T-cell (primary cell): ENCODE data around the gene MTMR3. TPM values are rescaled to one million over a fixed set of nuclear protein-coding genes. Genes with fewer than 3 reads are reported as not detected.

Experiments used
- ATAC-seq, 4 experiments: fragments of 200-7000 bp in 3 of 4; fragments of 150-1000 bp in 1 of 4; cut with Tn5 transposase; replicated peaks in 1 of 4; 1 replicate in 3 of 4; 2 replicates in 1 of 4; pipeline ENCODE4 v1.10.0; 2021; ENCODE audit warnings: moderate library complexity in 3 of 4, mild to moderate bottlenecking in 2 of 4, moderate number of reproducible peaks in 1 of 4
- CTCF ChIA-PET, 2 donors: fragments of 300-600 bp; sonication (Branson Sonifier 250); formaldehyde crosslinking; loops; one replicate each; lab custom pipeline; 2022; ENCODE audit warnings: antibody characterized with exemption in 2 of 2; lab: Charles Lee
- POLR2A ChIA-PET, 2 donors: fragments of 300-600 bp; sonication (Branson Sonifier 250); formaldehyde crosslinking; loops; one replicate each; lab custom pipeline; 2022; ENCODE audit warnings: antibody characterized with exemption in 2 of 2; lab: Charles Lee
- DNase-seq, 35 experiments: peaks; one replicate each; pipeline versions ENCODE4 v3.0.0 to v3.0.0-alpha.2; 2013 to 2023
- H3K27ac ChIP-seq: one replicate; pipeline ENCODE4 v1.5.1; 2013; ENCODE audit warnings: low read length
- H3K27me3 ChIP-seq, 2 experiments: replicated peaks in 1 of 2; 1 replicate in 1 of 2; 2 replicates in 1 of 2; pipeline versions ENCODE4 v1.6.1 to v1.7.0; 2013; ENCODE audit warnings: low read length in 1 of 2, mixed read lengths in 1 of 2; ENCODE audit not compliant: control insufficient read depth in 2 of 2, insufficient read depth in 2 of 2; ENCODE audit errors: extremely low read depth in 1 of 2
- H3K36me3 ChIP-seq, 2 donors: 1 replicate in 1 of 2; 2 replicates in 1 of 2; pipeline versions ENCODE4 v1.6.1 to v1.7.0; 2013; ENCODE audit warnings: low read length in 1 of 2; ENCODE audit not compliant: control insufficient read depth in 2 of 2, insufficient read depth in 1 of 2; ENCODE audit errors: extremely low read depth in 1 of 2
- H3K4me1 ChIP-seq, 2 experiments: 1 replicate in 1 of 2; 2 replicates in 1 of 2; pipeline versions ENCODE4 v1.6.1 to v1.7.0; 2013; ENCODE audit warnings: low read length in 2 of 2, mixed read lengths in 1 of 2; ENCODE audit not compliant: insufficient read depth in 2 of 2, control insufficient read depth in 1 of 2; ENCODE audit errors: extremely low read depth in 1 of 2
- H3K4me3 ChIP-seq, 2 donors: 1 replicate in 1 of 2; 2 replicates in 1 of 2; pipeline versions ENCODE4 v1.5.1 to v1.7.0; 2013; ENCODE audit warnings: mild to moderate bottlenecking in 2 of 2, low read length in 1 of 2, moderate library complexity in 1 of 2; ENCODE audit not compliant: control insufficient read depth in 1 of 2; ENCODE audit errors: extremely low read depth in 1 of 2
- H3K9me3 ChIP-seq: 2 replicates; pipeline ENCODE4 v1.7.0; 2013
- H3K27ac Mint-ChIP-seq, 2 donors: one replicate each; pipeline ENCODE4 v1.8.0; 2020 to 2021; ENCODE audit warnings: mild to moderate bottlenecking in 2 of 2, mixed read lengths in 2 of 2
- H3K27me3 Mint-ChIP-seq, 2 donors: one replicate each; pipeline ENCODE4 v1.8.0; 2021 to 2022; ENCODE audit warnings: mixed read lengths in 2 of 2
- H3K36me3 Mint-ChIP-seq: one replicate; pipeline ENCODE4 v1.8.0; 2021; ENCODE audit warnings: mixed read lengths
- H3K4me1 Mint-ChIP-seq, 3 donors: one replicate each; pipeline ENCODE4 v1.8.0; 2020 to 2022; ENCODE audit warnings: mixed read lengths in 3 of 3, mild to moderate bottlenecking in 1 of 3
- H3K4me3 Mint-ChIP-seq, 3 donors: one replicate each; pipeline ENCODE4 v1.8.0; 2020 to 2022; ENCODE audit warnings: mild to moderate bottlenecking in 3 of 3, mixed read lengths in 3 of 3, moderate library complexity in 3 of 3
- H3K9me3 Mint-ChIP-seq, 3 donors: one replicate each; pipeline ENCODE4 v1.8.0; 2020 to 2022; ENCODE audit warnings: mixed read lengths in 3 of 3
- WGBS: methylation state at CpG from one replicate; pipeline ENCODE4 v1.1.5; 2013; ENCODE audit warnings: missing lambda C conversion rate; ENCODE audit not compliant: insufficient coverage; 5-methylcytosine and 5-hydroxymethylcytosine counted together
- total RNA-seq, 35 experiments: library from RNA in 6 of 35; stranded (reverse) in 6 of 35; fragments of 120-200 nt in 1 of 35; gene quantifications; one replicate each; pipeline versions ENCODE4 v1.2.1 to v1.2.4 and lab custom pipeline; 2013 to 2026

Gene MTMR3
- total RNA-seq, 5 donors from 2014 or later (not counting 1 experiment from before 2014, with no cell fraction given): 49.2 to 62.7 (median 57.1) TPM

GRCh38 chr22:30027791-30028190 lies 144.8 kb downstream of the MTMR3 start:
- WGBS: 100% methylated on average over 3 of the region's 4 CpGs
- Mint-ChIP-seq H3K27ac (no peak overlapping the region), H3K36me3 (peaks cover 39% of the 10 kb centered on the region), H3K9me3 (no peaks in the 10 kb centered on the region), H3K4me3 (no peak overlapping the region), H3K4me1 (no peaks in the 10 kb centered on the region), H3K27me3 (no peaks in the 10 kb centered on the region)
- no peak for DNase-seq
- ATAC-seq: no peak
- Histone ChIP-seq H3K36me3 (peaks cover 14 to 50% of the 10 kb centered on the region in 2 donors), H3K27me3 (no peaks in the 10 kb centered on the region), H3K4me1 (no peaks in the 10 kb centered on the region), H3K9me3 (no peaks in the 10 kb centered on the region), H3K27ac (no peak overlapping the region), H3K4me3 (no peak overlapping the region)
- POLR2A ChIA-PET: no interaction called here
- CTCF ChIA-PET: no interaction called here

GRCh38 chr22:30028731-30029130 lies 145.8 kb downstream of the MTMR3 start:
- no peaks in the 10 kb centered on the region for H3K9me3 Mint-ChIP-seq
- ChIA-PET POLR2A (no interaction called here), CTCF (interaction anchor here in 1 of 2 donors (0.7 kb wide), 1 partner anchor 23 kb away, joined by 3 read pairs; no protein-coding TSS in a partner anchor)
- H3K27ac Mint-ChIP-seq: no peak overlapping the region
- Histone ChIP-seq H3K36me3 (peaks cover 14 to 41% of the 10 kb centered on the region in 2 donors), H3K9me3 (no peaks in the 10 kb centered on the region), H3K4me1 (no peaks in the 10 kb centered on the region), H3K27me3 (no peaks in the 10 kb centered on the region), H3K4me3 (no peak overlapping the region), H3K27ac (no peak overlapping the region)
- ATAC-seq (no peak), DNase-seq (no peak)
- 98% methylated on average over 4 of the region's 6 CpGs for WGBS
- H3K36me3 Mint-ChIP-seq: peaks cover 31% of the 10 kb centered on the region
- H3K4me1 Mint-ChIP-seq: no peaks in the 10 kb centered on the region
- H3K4me3 Mint-ChIP-seq: no peak overlapping the region
- H3K27me3 Mint-ChIP-seq: no peaks in the 10 kb centered on the region

- no peak for DNase-seq
- Histone ChIP-seq H3K27ac (no peak overlapping the region), H3K36me3 (peaks cover 14 to 36% of the 10 kb centered on the region in 2 donors), H3K9me3 (no peaks in the 10 kb centered on the region), H3K4me1 (no peaks in the 10 kb centered on the region), H3K27me3 (no peaks in the 10 kb centered on the region), H3K4me3 (no peak overlapping the region)
- Mint-ChIP-seq H3K4me3 (no peak overlapping the region), H3K36me3 (peaks cover 27% of the 10 kb centered on the region), H3K9me3 (no peaks in the 10 kb centered on the region), H3K27ac (peak overlapping the region in 1 of 2 donors; percentile 7), H3K4me1 (no peaks in the 10 kb centered on the region), H3K27me3 (no peaks in the 10 kb centered on the region)
- POLR2A ChIA-PET: no interaction called here
- ATAC-seq: no peak
- CTCF ChIA-PET: interaction anchor here in 1 of 2 donors (0.6 to 0.7 kb wide), 2 partner anchors 24 to 226 kb away, joined by 3 to 4 read pairs; no protein-coding TSS in a partner anchor
Observed at GRCh38 chr22:30029512-30029911, 146.5 kb downstream of the MTMR3 start.

- ChIA-PET POLR2A (no interaction called here), CTCF (no interaction called here)
- Mint-ChIP-seq H3K4me3 (no peak overlapping the region), H3K27me3 (no peaks in the 10 kb centered on the region), H3K4me1 (no peaks in the 10 kb centered on the region), H3K9me3 (no peaks in the 10 kb centered on the region), H3K36me3 (peaks cover 19% of the 10 kb centered on the region), H3K27ac (no peak overlapping the region)
- no peak for ATAC-seq
- no peaks in the 10 kb centered on the region for H3K9me3 ChIP-seq
- H3K4me3 ChIP-seq: no peak overlapping the region
- H3K4me1 ChIP-seq: no peaks in the 10 kb centered on the region
- H3K27ac ChIP-seq: no peak overlapping the region
- DNase-seq: no peak
- no peaks in the 10 kb centered on the region for H3K27me3 ChIP-seq
- peaks cover 11 to 28% of the 10 kb centered on the region in 2 donors for H3K36me3 ChIP-seq
- WGBS: no CpG with 5 or more reads among the region's 5 CpGs
Observed at GRCh38 chr22:30030329-30030728, 147.4 kb downstream of the MTMR3 start.

GRCh38 chr22:30031328-30031727 lies 148.4 kb downstream of the MTMR3 start:
- Histone ChIP-seq H3K4me3 (no peak overlapping the region), H3K27me3 (no peaks in the 10 kb centered on the region), H3K9me3 (no peaks in the 10 kb centered on the region), H3K36me3 (peaks cover 8 to 18% of the 10 kb centered on the region in 2 donors), H3K4me1 (no peaks in the 10 kb centered on the region), H3K27ac (no peak overlapping the region)
- Mint-ChIP-seq H3K27ac (peak overlapping the region in 1 of 2 donors; percentile 20), H3K9me3 (no peaks in the 10 kb centered on the region), H3K27me3 (no peaks in the 10 kb centered on the region), H3K4me1 (no peaks in the 10 kb centered on the region), H3K4me3 (no peak overlapping the region), H3K36me3 (peaks cover 11% of the 10 kb centered on the region)
- POLR2A ChIA-PET: interaction anchor here in 1 of 2 donors (0.7 kb wide), 1 partner anchor 558 kb away, joined by 3 read pairs; no protein-coding TSS in a partner anchor
- DNase-seq (no peak), ATAC-seq (no peak)
- WGBS: no CpG with 5 or more reads among the region's 3 CpGs
- CTCF ChIA-PET: no interaction called here

GRCh38 chr22:30031764-30032455 lies 148.9 kb downstream of the MTMR3 start:
- no peaks in the 10 kb centered on the region for H3K9me3 ChIP-seq
- CTCF ChIA-PET: no interaction called here
- H3K4me3 ChIP-seq: no peak overlapping the region
- ATAC-seq (no peak), DNase-seq (no peak)
- no peak overlapping the region for H3K27ac ChIP-seq
- no peaks in the 10 kb centered on the region for H3K4me1 ChIP-seq
- no peak overlapping the region for H3K27ac Mint-ChIP-seq
- no peaks in the 10 kb centered on the region for H3K4me1 Mint-ChIP-seq
- no peaks in the 10 kb centered on the region for H3K27me3 Mint-ChIP-seq
- H3K4me3 Mint-ChIP-seq: no peak overlapping the region
- peaks cover 3 to 12% of the 10 kb centered on the region in 2 donors for H3K36me3 ChIP-seq
- POLR2A ChIA-PET: interaction anchor here in 1 of 2 donors (0.7 kb wide), 1 partner anchor 557 kb away, joined by 3 read pairs; no protein-coding TSS in a partner anchor
- 83% methylated on average over 1 of the region's 2 CpGs for WGBS
- H3K27me3 ChIP-seq: no peaks in the 10 kb centered on the region
- peaks cover 11% of the 10 kb centered on the region for H3K36me3 Mint-ChIP-seq
- no peaks in the 10 kb centered on the region for H3K9me3 Mint-ChIP-seq
